Panc1 (cell line): ENCODE measurements around the gene PLCE1. TPM values are rescaled to one million over a fixed set of nuclear protein-coding genes. Genes with fewer than 3 reads are reported as not detected.
A peak's percentile ranks its signal among the peaks of the same experiment; 100 is the strongest.

Source experiments
- ATAC-seq: fragments of 200-7000 bp; cut with Tn5 transposase; 2 replicates; pipeline ENCODE4 v1.9.1; 2020; ENCODE audit warnings: mild to moderate bottlenecking, moderate library complexity
- Bru-seq: library from RNA; stranded (reverse); fragments of 400-500 nt; gene quantifications from one replicate; lab custom pipeline; 2021; lab: Mats Ljungman, UMichigan
- BruChase-seq, 2 experiments: library from RNA; stranded (reverse); fragments of 400-500 nt; gene quantifications; one replicate each; lab custom pipeline; 2021; lab: Mats Ljungman, UMichigan
- BruUV-seq: library from RNA; stranded (reverse); fragments of 400-500 nt; replicated peaks from 2 replicates; lab custom pipeline; 2021; lab: Mats Ljungman, UMichigan
- CTCF ChIA-PET: fragments of 300-600 bp; sonication (Branson Sonifier 250); formaldehyde crosslinking; loops from one replicate; lab custom pipeline; 2022; ENCODE audit warnings: antibody characterized with exemption; lab: Charles Lee
- POLR2A ChIA-PET: fragments of 300-600 bp; sonication (Branson Sonifier 250); formaldehyde crosslinking; loops from one replicate; lab custom pipeline; 2022; ENCODE audit warnings: antibody characterized with exemption; lab: Charles Lee
- DNase-seq: peaks from one replicate; pipeline ENCODE4 v3.0.0-alpha.2; 2010; ENCODE audit warnings: low read depth, low spot score
- H3K27ac ChIP-seq: 2 replicates; pipeline ENCODE4 v1.5.1; 2011; ENCODE audit warnings: mild to moderate bottlenecking, low read length, inconsistent platforms
- H3K27me3 ChIP-seq: fragments of 200-500 bp; sonication (Bioruptor generic); 2 replicates; pipeline ENCODE4 v1.6.0; 2014; ENCODE audit warnings: low read length, inconsistent platforms; ENCODE audit not compliant: control insufficient read depth, insufficient read depth
- H3K36me3 ChIP-seq: fragments of 200-500 bp; sonication (Bioruptor generic); 2 replicates; pipeline ENCODE4 v1.5.1; 2014; ENCODE audit warnings: inconsistent platforms, mild to moderate bottlenecking, low read length, moderate library complexity; ENCODE audit not compliant: control insufficient read depth, insufficient read depth
- H3K4me1 ChIP-seq: 2 replicates; pipeline ENCODE4 v1.5.1; 2011; ENCODE audit warnings: inconsistent platforms, mild to moderate bottlenecking, low read length, moderate library complexity; ENCODE audit not compliant: control insufficient read depth, insufficient read depth
- H3K4me3 ChIP-seq, 2 experiments: 2 replicates each; pipeline ENCODE4 v1.5.1; 2011 to 2012; ENCODE audit warnings: low read depth in 2 of 2, low read length in 2 of 2, mild to moderate bottlenecking in 2 of 2, inconsistent platforms in 1 of 2, moderate library complexity in 1 of 2
- H3K9me3 ChIP-seq: fragments of 200-500 bp; sonication (Bioruptor generic); 2 replicates; pipeline ENCODE4 v1.5.1; 2014; ENCODE audit warnings: low read depth, mild to moderate bottlenecking, inconsistent platforms, low read length, moderate library complexity; ENCODE audit not compliant: control insufficient read depth, insufficient read depth
- CTCF ChIP-seq: fragments of 450-650 bp; IDR thresholded peaks from 2 replicates; pipeline ENCODE4 v1.5.1; 2017; ENCODE audit warnings: mild to moderate bottlenecking
- POLR2AphosphoS5 ChIP-seq: IDR thresholded peaks from 2 replicates; pipeline ENCODE4 v1.6.1; 2012; ENCODE audit warnings: mild to moderate bottlenecking, low read depth, low read length, moderate library complexity
- REST ChIP-seq, 2 experiments: IDR thresholded peaks; 2 replicates each; pipeline ENCODE4 v1.6.1; 2011 to 2012; ENCODE audit warnings: low read depth in 2 of 2, control low read depth in 1 of 2, low read length in 1 of 2, mild to moderate bottlenecking in 1 of 2, moderate library complexity in 1 of 2; ENCODE audit not compliant: insufficient read depth in 1 of 2
- SIN3A ChIP-seq: IDR thresholded peaks from 2 replicates; pipeline ENCODE4 v1.6.1; 2012; ENCODE audit warnings: low read depth, mild to moderate bottlenecking, low read length, moderate library complexity, borderline replicate concordance; ENCODE audit not compliant: insufficient read depth
- TCF7L2 ChIP-seq: IDR thresholded peaks from 2 replicates; pipeline ENCODE4 v1.6.1; 2011; ENCODE audit warnings: mild to moderate bottlenecking, low read depth, low read length, inconsistent platforms
- in situ Hi-C: cut with HindIII; loops from 2 replicates; pipeline ENCODE4 v1.10.0; 2016; ENCODE audit warnings: low sequenced_read_pairs, low pct_unique_long_range_greater_than_20kb
- intact Hi-C: fragments of 100-400 bp; cut with micrococcal nuclease; formaldehyde crosslinking; loops from one replicate; pipeline ENCODE4 v1.10.0; 2022; ENCODE audit not compliant: unreplicated experiment
- long read RNA-seq: library from polyadenylated mRNA; unstranded; transcript quantifications from one replicate; pipeline ENCODE4 v2.0.0, GENCODE V29; 2021; ENCODE audit not compliant: unreplicated experiment
- polyA plus RNA-seq: library from polyadenylated mRNA; unstranded; fragments of >200 nt; gene quantifications from one replicate; pipeline ENCODE4 v1.2.1, GENCODE V29; 2012; ENCODE audit warnings: missing spikeins; ENCODE audit not compliant: insufficient read length
- total RNA-seq: library from RNA; stranded (reverse); gene quantifications from one replicate; pipeline ENCODE4 v1.2.1, GENCODE V29; 2021; ENCODE audit not compliant: unreplicated experiment

Gene PLCE1
- 39.7 TPM for total RNA-seq
- 19.4 TPM for polyA plus RNA-seq
- Bru-seq, nascent RNA: percentile 88 among the genes with signal in this experiment
- percentile 77 among the genes with signal in this experiment for BruChase-seq, experiment 1, labeled RNA remaining after a 2-hour chase
- BruChase-seq, experiment 2, labeled RNA remaining after a 6-hour chase: percentile 80 among the genes with signal in this experiment
- long read RNA-seq, partial matches to known transcripts: 45 of 91 reads
- long read RNA-seq, other reads (novel, unspliced or antisense): 46 of 91 reads

DNA sequence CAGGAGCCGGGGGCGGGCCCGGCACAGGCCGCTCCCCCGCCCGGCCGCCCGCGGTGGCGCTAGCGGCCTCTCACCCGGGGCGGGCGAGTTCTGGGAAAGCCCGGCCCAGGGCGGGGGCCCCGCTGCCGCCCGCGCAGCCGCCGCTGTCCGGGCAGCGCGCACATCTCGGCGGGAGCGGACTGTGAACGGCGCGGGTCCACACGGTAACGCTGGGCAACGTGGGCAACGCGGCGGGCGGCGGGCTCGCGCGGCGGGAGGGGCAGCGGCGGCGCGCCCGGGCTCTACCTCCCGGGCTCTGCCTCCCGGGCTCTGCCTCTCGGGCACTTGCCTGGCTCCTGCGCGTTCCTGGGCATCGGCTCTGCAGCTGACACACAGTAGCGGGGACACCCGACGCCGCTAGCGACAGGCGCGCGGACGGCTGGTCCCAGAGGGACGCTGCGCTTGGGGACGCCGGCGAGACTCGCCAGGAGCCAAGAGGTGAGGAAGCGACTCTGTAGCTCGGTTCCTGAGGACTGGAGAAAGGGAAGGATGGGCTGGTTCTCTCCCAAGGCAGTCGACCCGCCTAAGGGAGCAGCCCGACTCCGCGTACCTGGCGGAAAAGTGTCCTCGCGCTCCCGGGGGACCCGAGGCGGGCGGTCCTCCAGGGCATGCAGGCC is at the start of gene PLCE1:
TSS of gene PLCE1 (plus strand) at position 150 of the 656 bp plus-strand sequence. CDS start 37,116 bp downstream, outside the sequence.
- DNase-seq: no peak
- ATAC-seq: peak; percentile 82
- no peaks in the 10 kb centered on the region for H3K27me3 ChIP-seq
- peaks cover 73% of the 10 kb centered on the region for H3K4me1 ChIP-seq
- ChIA-PET POLR2A (interaction anchor here (0.7 kb wide), 1 partner anchor 447 kb away, joined by 6 read pairs; no protein-coding TSS in a partner anchor), CTCF (interaction anchor here (0.5 kb wide), 1 partner anchor 173 kb away, joined by 3 read pairs; no protein-coding TSS in a partner anchor)
- in situ Hi-C loops (no loop called here), intact Hi-C loops (loop anchor here (2.0 to 10.0 kb wide), 2 partner anchors 77 to 331 kb away; no protein-coding TSS in a partner anchor)
- no TSS peak for BruUV-seq
- peak within 1 kb of the TSS; percentile 76 to 80 for H3K4me3 ChIP-seq
- H3K27ac ChIP-seq: peak within 1 kb of the TSS; percentile 97
- no peaks in the 10 kb centered on the region for H3K36me3 ChIP-seq
- peak; percentile 41; the same call in 1 of the 2 replicates for TF ChIP-seq CTCF
- TF ChIP-seq REST (IDR thresholded peaks at IDR 0.05; ENCODE audit: insufficient read depth in 1 of 2, low read depth in 2 of 2, low read length in 1 of 2): no peak
- TF ChIP-seq SIN3A: peak; percentile 86; the same call in 1 of the 2 replicates
- TF ChIP-seq TCF7L2: no peak
- TF ChIP-seq POLR2AphosphoS5: peak; percentile 69
- H3K9me3 ChIP-seq: peaks cover 2% of the 10 kb centered on the region; the same call in 1 of the 2 replicates

GRCh38 chr10:93945819-93946218 is 47.9 kb upstream of the PLCE1 start:
- H3K36me3 ChIP-seq: no peaks in the 10 kb centered on the region
- no peaks in the 10 kb centered on the region for H3K9me3 ChIP-seq
- no peaks in the 10 kb centered on the region for H3K4me1 ChIP-seq
- ChIA-PET POLR2A (no interaction called here), CTCF (no interaction called here)
- intact Hi-C loops: no loop called here
- DNase-seq (no peak), ATAC-seq (no peak)
- H3K4me3 ChIP-seq: no peak overlapping the region
- H3K27ac ChIP-seq: no peak overlapping the region
- no TSS peak for BruUV-seq
- in situ Hi-C loops: no loop called here
- no peaks in the 10 kb centered on the region for H3K27me3 ChIP-seq
- TF ChIP-seq TCF7L2 (no peak), REST (IDR thresholded peaks at IDR 0.05; ENCODE audit: insufficient read depth in 1 of 2, low read depth in 2 of 2, low read length in 1 of 2) (no peak), SIN3A (no peak), POLR2AphosphoS5 (no peak), CTCF (no peak)
